ENCODE measurements around the gene CNTNAP4. TPM values are rescaled to one million over a fixed set of nuclear protein-coding genes. Genes with fewer than 3 reads are reported as not detected.

CNTNAP4 gene
- not detected in 2 replicates for total RNA-seq

GRCh38 chr16:76276745-76277438 lies at the start of gene CNTNAP4:
TSS of gene CNTNAP4 (plus strand) at chr16:76277401. CDS start at chr16:76277663, 262 bp downstream.

